Measurements from ENCODE around the gene RNF44.

The RNF44 gene

GRCh38 chr5:176534640-176535039 is 2.6 kb downstream of the RNF44 start:
- Histone ChIP-seq H3K27ac (ENCODE audit: low read length) (peak overlapping the region; percentile 99), H3K4me3 (ENCODE audit: low read length in 2 of 2) (peak overlapping the region; percentile 2 to 98), H3K36me3 (ENCODE audit: control insufficient read depth in 2 of 2, insufficient read depth in 2 of 2, low read length in 2 of 2) (peaks cover 6 to 9% of the 10 kb centered on the region in 2 donors), H3K27me3 (ENCODE audit: control insufficient read depth in 1 of 2, insufficient read depth in 2 of 2, low read length in 2 of 2) (no peaks in the 10 kb centered on the region), H3K9ac (ENCODE audit: low read length in 2 of 2) (peak overlapping the region; percentile 33 to 78), H3K9me3 (ENCODE audit: control insufficient read depth in 2 of 2, low read length in 2 of 2) (no peaks in the 10 kb centered on the region), H3K4me1 (ENCODE audit: control insufficient read depth, insufficient read depth, low read length) (peaks cover 64% of the 10 kb centered on the region)

GRCh38 chr5:176533894-176534611 is 3.1 kb downstream of the RNF44 start:
- peak overlapping the region; percentile 29 to 33 for H3K9ac ChIP-seq (ENCODE audit: low read length in 2 of 2)
- peak overlapping the region; percentile 7 to 98 for H3K4me3 ChIP-seq (ENCODE audit: low read length in 2 of 2)
- H3K9me3 ChIP-seq (ENCODE audit: control insufficient read depth in 2 of 2, low read length in 2 of 2) = no peaks in the 10 kb centered on the region
- peaks cover 64% of the 10 kb centered on the region for H3K4me1 ChIP-seq (ENCODE audit: control insufficient read depth, insufficient read depth, low read length)
- no peaks in the 10 kb centered on the region for H3K27me3 ChIP-seq (ENCODE audit: control insufficient read depth in 1 of 2, insufficient read depth in 2 of 2, low read length in 2 of 2)
- H3K36me3 ChIP-seq (ENCODE audit: control insufficient read depth in 2 of 2, insufficient read depth in 2 of 2, low read length in 2 of 2) = peaks cover 12 to 15% of the 10 kb centered on the region in 2 donors
- H3K27ac ChIP-seq (ENCODE audit: low read length) = peak overlapping the region; percentile 99

GRCh38 chr5:176533390-176533789 is 3.8 kb downstream of the RNF44 start:
- Histone ChIP-seq H3K4me3 (ENCODE audit: low read length in 2 of 2) (peak overlapping the region; percentile 7 to 98), H3K27ac (ENCODE audit: low read length) (peak overlapping the region; percentile 99), H3K4me1 (ENCODE audit: control insufficient read depth, insufficient read depth, low read length) (peaks cover 63% of the 10 kb centered on the region), H3K27me3 (ENCODE audit: control insufficient read depth in 1 of 2, insufficient read depth in 2 of 2, low read length in 2 of 2) (no peaks in the 10 kb centered on the region), H3K9me3 (ENCODE audit: control insufficient read depth in 2 of 2, low read length in 2 of 2) (no peaks in the 10 kb centered on the region), H3K9ac (ENCODE audit: low read length in 2 of 2) (peak overlapping the region; percentile 4 to 29), H3K36me3 (ENCODE audit: control insufficient read depth in 2 of 2, insufficient read depth in 2 of 2, low read length in 2 of 2) (peaks cover 17% of the 10 kb centered on the region in 2 donors)

GRCh38 chr5:176532795-176533194 is 4.4 kb downstream of the RNF44 start:
- Histone ChIP-seq H3K27me3 (ENCODE audit: control insufficient read depth in 1 of 2, insufficient read depth in 2 of 2, low read length in 2 of 2) (no peaks in the 10 kb centered on the region), H3K27ac (ENCODE audit: low read length) (peak overlapping the region; percentile 99), H3K4me3 (ENCODE audit: low read length in 2 of 2) (no peak overlapping the region), H3K36me3 (ENCODE audit: control insufficient read depth in 2 of 2, insufficient read depth in 2 of 2, low read length in 2 of 2) (peaks cover 17 to 22% of the 10 kb centered on the region in 2 donors), H3K9ac (ENCODE audit: low read length in 2 of 2) (peak overlapping the region in 1 of 2 donors; percentile 4), H3K4me1 (ENCODE audit: control insufficient read depth, insufficient read depth, low read length) (peaks cover 62% of the 10 kb centered on the region), H3K9me3 (ENCODE audit: control insufficient read depth in 2 of 2, low read length in 2 of 2) (no peaks in the 10 kb centered on the region)

GRCh38 chr5:176531902-176532493 is 5.2 kb downstream of the RNF44 start:
- Histone ChIP-seq H3K4me1 (ENCODE audit: control insufficient read depth, insufficient read depth, low read length) (peaks cover 62% of the 10 kb centered on the region), H3K27me3 (ENCODE audit: control insufficient read depth in 1 of 2, insufficient read depth in 2 of 2, low read length in 2 of 2) (no peaks in the 10 kb centered on the region), H3K27ac (ENCODE audit: low read length) (peak overlapping the region; percentile 78), H3K36me3 (ENCODE audit: control insufficient read depth in 2 of 2, insufficient read depth in 2 of 2, low read length in 2 of 2) (peaks cover 17 to 23% of the 10 kb centered on the region in 2 donors), H3K4me3 (ENCODE audit: low read length in 2 of 2) (peak overlapping the region in 1 of 2 donors; percentile 15), H3K9ac (ENCODE audit: low read length in 2 of 2) (peak overlapping the region in 1 of 2 donors; percentile 58), H3K9me3 (ENCODE audit: control insufficient read depth in 2 of 2, low read length in 2 of 2) (no peaks in the 10 kb centered on the region)

GRCh38 chr5:176530983-176531901 is 6.0 kb downstream of the RNF44 start:
- Histone ChIP-seq H3K4me1 (ENCODE audit: control insufficient read depth, insufficient read depth, low read length) (peaks cover 60% of the 10 kb centered on the region), H3K27me3 (ENCODE audit: control insufficient read depth in 1 of 2, insufficient read depth in 2 of 2, low read length in 2 of 2) (no peaks in the 10 kb centered on the region), H3K27ac (ENCODE audit: low read length) (peak overlapping the region; percentile 78), H3K4me3 (ENCODE audit: low read length in 2 of 2) (peak overlapping the region in 1 of 2 donors; percentile 15), H3K9me3 (ENCODE audit: control insufficient read depth in 2 of 2, low read length in 2 of 2) (no peaks in the 10 kb centered on the region), H3K36me3 (ENCODE audit: control insufficient read depth in 2 of 2, insufficient read depth in 2 of 2, low read length in 2 of 2) (peaks cover 17 to 23% of the 10 kb centered on the region in 2 donors), H3K9ac (ENCODE audit: low read length in 2 of 2) (peak overlapping the region in 1 of 2 donors; percentile 58)

- H3K27me3 ChIP-seq (ENCODE audit: control insufficient read depth in 1 of 2, insufficient read depth in 2 of 2, low read length in 2 of 2) = no peaks in the 10 kb centered on the region
- H3K9ac ChIP-seq (ENCODE audit: low read length in 2 of 2) = no peak overlapping the region
- H3K9me3 ChIP-seq (ENCODE audit: control insufficient read depth in 2 of 2, low read length in 2 of 2) = no peaks in the 10 kb centered on the region
- no peak overlapping the region for H3K4me3 ChIP-seq (ENCODE audit: low read length in 2 of 2)
- H3K27ac ChIP-seq (ENCODE audit: low read length) = peak overlapping the region; percentile 78
- H3K36me3 ChIP-seq (ENCODE audit: control insufficient read depth in 2 of 2, insufficient read depth in 2 of 2, low read length in 2 of 2) = peaks cover 17 to 24% of the 10 kb centered on the region in 2 donors
- peaks cover 53% of the 10 kb centered on the region for H3K4me1 ChIP-seq (ENCODE audit: control insufficient read depth, insufficient read depth, low read length)
These were observed 6.7 kb downstream of the RNF44 start for GRCh38 chr5:176530393-176530982.

- no peak overlapping the region for H3K9ac ChIP-seq (ENCODE audit: low read length in 2 of 2)
- no peaks in the 10 kb centered on the region for H3K9me3 ChIP-seq (ENCODE audit: control insufficient read depth in 2 of 2, low read length in 2 of 2)
- peaks cover 17 to 25% of the 10 kb centered on the region in 2 donors for H3K36me3 ChIP-seq (ENCODE audit: control insufficient read depth in 2 of 2, insufficient read depth in 2 of 2, low read length in 2 of 2)
- peaks cover 45% of the 10 kb centered on the region for H3K4me1 ChIP-seq (ENCODE audit: control insufficient read depth, insufficient read depth, low read length)
- H3K4me3 ChIP-seq (ENCODE audit: low read length in 2 of 2) = no peak overlapping the region
- no peak overlapping the region for H3K27ac ChIP-seq (ENCODE audit: low read length)
- H3K27me3 ChIP-seq (ENCODE audit: control insufficient read depth in 1 of 2, insufficient read depth in 2 of 2, low read length in 2 of 2) = no peaks in the 10 kb centered on the region
These were observed 7.5 kb downstream of the RNF44 start for GRCh38 chr5:176529741-176530141.

- H3K27ac ChIP-seq (ENCODE audit: low read length) = no peak overlapping the region
- H3K27me3 ChIP-seq (ENCODE audit: control insufficient read depth in 1 of 2, insufficient read depth in 2 of 2, low read length in 2 of 2) = no peaks in the 10 kb centered on the region
- H3K4me3 ChIP-seq (ENCODE audit: low read length in 2 of 2) = no peak overlapping the region
- no peak overlapping the region for H3K9ac ChIP-seq (ENCODE audit: low read length in 2 of 2)
- peaks cover 17 to 25% of the 10 kb centered on the region in 2 donors for H3K36me3 ChIP-seq (ENCODE audit: control insufficient read depth in 2 of 2, insufficient read depth in 2 of 2, low read length in 2 of 2)
- peaks cover 40% of the 10 kb centered on the region for H3K4me1 ChIP-seq (ENCODE audit: control insufficient read depth, insufficient read depth, low read length)
- H3K9me3 ChIP-seq (ENCODE audit: control insufficient read depth in 2 of 2, low read length in 2 of 2) = no peaks in the 10 kb centered on the region
These were observed 8.0 kb downstream of the RNF44 start for GRCh38 chr5:176529116-176529740.

- Histone ChIP-seq H3K4me1 (ENCODE audit: control insufficient read depth, insufficient read depth, low read length) (peaks cover 35% of the 10 kb centered on the region), H3K9me3 (ENCODE audit: control insufficient read depth in 2 of 2, low read length in 2 of 2) (no peaks in the 10 kb centered on the region), H3K27ac (ENCODE audit: low read length) (no peak overlapping the region), H3K27me3 (ENCODE audit: control insufficient read depth in 1 of 2, insufficient read depth in 2 of 2, low read length in 2 of 2) (no peaks in the 10 kb centered on the region), H3K4me3 (ENCODE audit: low read length in 2 of 2) (no peak overlapping the region), H3K36me3 (ENCODE audit: control insufficient read depth in 2 of 2, insufficient read depth in 2 of 2, low read length in 2 of 2) (peaks cover 17 to 25% of the 10 kb centered on the region in 2 donors), H3K9ac (ENCODE audit: low read length in 2 of 2) (no peak overlapping the region)
These were observed 8.5 kb downstream of the RNF44 start for GRCh38 chr5:176528761-176529115.
